IMR-90 (cell line): Measurements from ENCODE around the gene FAM20C. TPM values are rescaled to one million over a fixed set of nuclear protein-coding genes. Genes with fewer than 3 reads are reported as not detected.

ENCODE experiments used
- ATAC-seq: fragments of 200-7000 bp; cut with Tn5 transposase; 2 replicates; pipeline ENCODE4 v1.9.1; 2020; ENCODE audit warnings: low read depth, mild to moderate bottlenecking, moderate library complexity
- BruUV-seq: library from RNA; stranded (reverse); fragments of 400-500 nt; replicated peaks from 2 replicates; lab custom pipeline; 2021; lab: Mats Ljungman, UMichigan
- CTCF ChIA-PET: fragments of 300-600 bp; formaldehyde crosslinking; extraction: SDS; loops from one replicate; lab custom pipeline; 2021; ENCODE audit warnings: antibody characterized with exemption; lab: Yijun Ruan, JAX
- POLR2A ChIA-PET: fragments of 300-600 bp; sonication (Branson Sonifier 250); formaldehyde crosslinking; loops from one replicate; lab custom pipeline; 2022; ENCODE audit warnings: antibody characterized with exemption; ENCODE audit not compliant: unreplicated experiment; lab: Charles Lee
- DNase-seq: peaks from one replicate; pipeline ENCODE4 v3.0.0; 2013
- H2AFZ ChIP-seq: replicated peaks from 2 replicates; pipeline ENCODE3; 2013; ENCODE audit warnings: low read length, mild to moderate bottlenecking; ENCODE audit not compliant: poor library complexity
- H2AK5ac ChIP-seq: 2 replicates; pipeline ENCODE4 v1.6.1; 2013; ENCODE audit warnings: low read depth, low read length, inconsistent platforms
- H2AK9ac ChIP-seq: replicated peaks from 2 replicates; pipeline ENCODE3; 2013; ENCODE audit warnings: mild to moderate bottlenecking, low read depth, low read length, moderate library complexity; ENCODE audit not compliant: poor library complexity
- H2BK120ac ChIP-seq: 2 replicates; pipeline ENCODE4 v1.6.1; 2013; ENCODE audit warnings: low read depth, low read length, inconsistent platforms
- H2BK15ac ChIP-seq: 3 replicates; pipeline ENCODE4 v1.6.1; 2013; ENCODE audit warnings: low read depth, low read length, inconsistent platforms
- H2BK20ac ChIP-seq: 2 replicates; pipeline ENCODE4 v1.6.1; 2013; ENCODE audit warnings: low read depth, mild to moderate bottlenecking, inconsistent platforms, low read length, moderate library complexity
- H2BK5ac ChIP-seq: 2 replicates; pipeline ENCODE4 v1.6.1; 2013; ENCODE audit warnings: mild to moderate bottlenecking, low read depth, low read length, inconsistent platforms; ENCODE audit not compliant: poor library complexity, severe bottlenecking
- H3K14ac ChIP-seq: replicated peaks from 2 replicates; pipeline ENCODE4 v1.6.1; 2013; ENCODE audit warnings: low read depth, low read length, inconsistent platforms
- H3K18ac ChIP-seq: 2 replicates; pipeline ENCODE4 v1.6.1; 2013; ENCODE audit warnings: low read depth, low read length, control low read depth
- H3K23ac ChIP-seq: 2 replicates; pipeline ENCODE4 v1.6.1; 2013; ENCODE audit warnings: low read depth, low read length, inconsistent platforms
- H3K27ac ChIP-seq: 2 replicates; pipeline ENCODE4 v1.5.1; 2013; ENCODE audit warnings: mild to moderate bottlenecking, control low read depth, low read length; ENCODE audit not compliant: insufficient read depth
- H3K27me3 ChIP-seq: 2 replicates; pipeline ENCODE4 v1.6.1; 2013; ENCODE audit warnings: low read length; ENCODE audit not compliant: control insufficient read depth, insufficient read depth
- H3K36me3 ChIP-seq: 2 replicates; pipeline ENCODE4 v1.6.1; 2013; ENCODE audit warnings: low read length, mixed read lengths; ENCODE audit not compliant: control insufficient read depth, insufficient read depth
- H3K4ac ChIP-seq: 2 replicates; pipeline ENCODE4 v1.6.1; 2013; ENCODE audit warnings: low read depth, low read length, inconsistent platforms
- H3K4me1 ChIP-seq: 2 replicates; pipeline ENCODE4 v1.6.1; 2013; ENCODE audit warnings: low read length, mixed read lengths; ENCODE audit not compliant: control insufficient read depth, insufficient read depth
- H3K4me2 ChIP-seq: 2 replicates; pipeline ENCODE4 v1.6.1; 2013; ENCODE audit warnings: low read depth, mild to moderate bottlenecking, control low read depth, low read length, moderate library complexity
- H3K4me3 ChIP-seq: 2 replicates; pipeline ENCODE4 v1.5.1; 2013; ENCODE audit warnings: low read depth, mild to moderate bottlenecking, control low read depth, low read length, moderate library complexity; ENCODE audit not compliant: insufficient read depth
- H3K56ac ChIP-seq: 2 replicates; pipeline ENCODE4 v1.6.1; 2013; ENCODE audit warnings: low read length, inconsistent platforms; ENCODE audit not compliant: insufficient read depth; ENCODE audit errors: extremely low read depth
- H3K79me1 ChIP-seq, 2 experiments: 2 replicates each; pipeline ENCODE4 v1.6.1; 2013; ENCODE audit warnings: low read length in 2 of 2, inconsistent platforms in 1 of 2, low read depth in 1 of 2
- H3K9ac ChIP-seq: 2 replicates; pipeline ENCODE4 v1.6.1; 2013; ENCODE audit warnings: low read depth, low read length, control low read depth
- H3K9me1 ChIP-seq: 2 replicates; pipeline ENCODE4 v1.6.1; 2013; ENCODE audit warnings: low read length, inconsistent platforms; ENCODE audit not compliant: insufficient read depth
- H3K9me3 ChIP-seq: 2 replicates; pipeline ENCODE4 v1.6.1; 2013; ENCODE audit warnings: low read length; ENCODE audit not compliant: control insufficient read depth, insufficient read depth
- H4K20me1 ChIP-seq: 2 replicates; pipeline ENCODE4 v1.6.1; 2013; ENCODE audit warnings: low read length, inconsistent platforms; ENCODE audit not compliant: insufficient read depth
- H4K5ac ChIP-seq: 2 replicates; pipeline ENCODE4 v1.6.1; 2013; ENCODE audit warnings: mild to moderate bottlenecking, low read depth, low read length, control low read depth
- H4K8ac ChIP-seq, 2 experiments: 2 replicates each; pipeline ENCODE4 v1.6.1; 2013; ENCODE audit warnings: low read depth in 2 of 2, low read length in 2 of 2, control low read depth in 1 of 2, inconsistent platforms in 1 of 2
- H4K91ac ChIP-seq: 2 replicates; pipeline ENCODE4 v1.6.1; 2013; ENCODE audit warnings: low read depth, low read length, inconsistent platforms; ENCODE audit not compliant: insufficient read depth
- BHLHE40 ChIP-seq: fragments of 150-350 bp; IDR thresholded peaks from 2 replicates; pipeline ENCODE4 v1.6.1; 2016; ENCODE audit warnings: mild to moderate bottlenecking, low read depth, low read length
- CTCF ChIP-seq: conservative IDR thresholded peaks from 2 replicates; pipeline ENCODE4 v1.5.1; 2012; ENCODE audit warnings: mild to moderate bottlenecking, low read depth, low read length, improper control_type of control experiment
- NFE2L2 ChIP-seq: fragments of 150-350 bp; IDR thresholded peaks from 2 replicates; pipeline ENCODE4 v1.6.1; 2016; ENCODE audit warnings: low read depth, mild to moderate bottlenecking, low read length
- RAD21 ChIP-seq: IDR thresholded peaks from 2 replicates; pipeline ENCODE4 v1.6.1; 2012; ENCODE audit warnings: low read length, improper control_type of control experiment
- WGBS, 2 experiments: methylation state at CpG; one replicate each; pipeline versions ENCODE4 v1.1.5 to v1.1.7; 2013; ENCODE audit warnings: missing lambda C conversion rate in 2 of 2; ENCODE audit not compliant: insufficient read length in 1 of 2; ENCODE audit errors: extremely low coverage in 2 of 2; 5-methylcytosine and 5-hydroxymethylcytosine counted together
- dilution Hi-C: fragments of 300-500 bp; cut with HindIII; formaldehyde crosslinking; loops from one replicate; pipeline ENCODE4 v1.14.3; 2018; ENCODE audit warnings: low sequenced_read_pairs; ENCODE audit not compliant: unreplicated experiment
- in situ Hi-C: fragments of 300-500 bp; cut with MboI; formaldehyde crosslinking; loops from 3 replicates; pipeline ENCODE4 v1.14.3; 2019; ENCODE audit warnings: low sequenced_read_pairs, inconsistent platforms, mixed read lengths
- intact Hi-C: fragments of 100-400 bp; cut with micrococcal nuclease; formaldehyde crosslinking; loops from 2 replicates; pipeline ENCODE4 v1.10.0; 2022
- polyA plus RNA-seq, 3 experiments: library from polyadenylated mRNA; depleted of rRNA; stranded (reverse); fragments of >200 nt; gene quantifications; 2 replicates each; pipeline ENCODE4 v1.2.3, GENCODE V29; 2012; ENCODE audit warnings: low replicate concordance in 1 of 3
- total RNA-seq: library from RNA; depleted of rRNA; stranded (reverse); fragments of >200 nt; gene quantifications from 2 replicates; pipeline ENCODE4 v1.2.3, GENCODE V29; 2012

The FAM20C gene
- total and polyA plus RNA-seq, 2 of the 4 experiments (the other 2 are of a cell fraction): 7.7 to 36.6 TPM

DNA sequence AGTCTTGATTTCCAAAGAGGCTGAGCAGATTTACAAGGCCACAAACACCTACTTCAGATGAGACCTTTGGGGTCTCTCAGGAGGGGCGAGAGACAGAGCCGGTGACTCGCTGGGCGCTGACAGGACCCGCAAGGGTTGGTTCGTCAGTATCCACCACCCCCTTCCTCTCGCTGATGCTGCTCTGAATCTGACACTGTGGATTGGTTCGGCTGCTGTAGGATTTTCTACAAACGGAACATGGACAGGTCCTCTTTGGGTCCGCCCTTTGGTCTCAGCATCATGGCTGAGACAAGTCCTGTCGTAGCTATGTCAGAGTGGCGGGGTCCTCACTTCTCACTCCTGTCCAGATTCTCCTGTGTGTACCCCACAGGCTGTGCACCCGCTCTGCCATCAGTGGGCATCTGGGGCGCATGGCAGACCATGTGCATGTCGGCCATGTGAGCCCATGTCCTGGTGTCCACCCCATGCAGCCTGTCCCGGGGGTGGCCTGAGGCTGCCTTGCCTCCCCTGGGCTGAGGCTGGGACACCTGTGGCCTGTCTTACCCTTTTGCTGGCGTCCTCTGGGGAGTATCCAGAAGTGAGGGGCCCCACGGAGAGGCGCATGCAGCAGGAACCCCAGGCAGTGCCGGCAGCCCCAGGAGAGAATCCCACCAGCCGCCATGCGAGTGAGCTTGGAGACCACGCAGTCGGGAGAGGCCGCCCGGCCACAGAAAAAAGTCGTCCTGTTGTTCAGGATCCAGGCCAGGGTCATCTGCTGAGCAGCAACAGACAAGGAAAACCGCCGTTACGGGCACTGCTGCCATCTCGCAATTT is 21.6 kb upstream of the FAM20C start:
- Histone ChIP-seq H3K4ac (no peak overlapping the region), H3K79me1 (no peaks in the 10 kb centered on the region), H2BK15ac (no peak overlapping the region), H2BK20ac (no peak overlapping the region), H3K56ac (no peak overlapping the region), H3K18ac (no peak overlapping the region), H3K27ac (no peak overlapping the region), H3K4me3 (no peak overlapping the region), H3K27me3 (peaks cover 11% of the 10 kb centered on the region), H4K91ac (no peak overlapping the region), H2AK9ac (no peak overlapping the region), H3K4me1 (0 out of 2 replicates have a peak, but pooled peaks cover 2% of the 10 kb centered on the region), H3K14ac (no peak overlapping the region), H3K23ac (no peak overlapping the region), H3K9me1 (no peaks in the 10 kb centered on the region), H4K5ac (no peak overlapping the region), H2BK120ac (no peak overlapping the region), H2AK5ac (no peak overlapping the region), H3K36me3 (no peaks in the 10 kb centered on the region), H4K8ac (no peak overlapping the region), H2AFZ (no peak overlapping the region), H2BK5ac (no peak overlapping the region), H3K9me3 (no peaks in the 10 kb centered on the region), H3K9ac (no peak overlapping the region), H3K4me2 (no peak overlapping the region), H4K20me1 (no peaks in the 10 kb centered on the region)
- WGBS, 2 experiments: 91% methylated on average over 12 of the region's 31 CpGs; no CpG with 5 or more reads in 1 of the 2 experiments
- ChIA-PET POLR2A (no interaction called here), CTCF (no interaction called here)
- dilution Hi-C loops: no loop called here
- TF ChIP-seq BHLHE40 (no peak), CTCF (no peak), RAD21 (no peak), NFE2L2 (no peak)
- ATAC-seq (no peak), DNase-seq (no peak)
- BruUV-seq: no TSS peak
- in situ Hi-C loops: no loop called here
- intact Hi-C loops: no loop called here
